ENCODE data around the gene SCAMP2.

The SCAMP2 gene

DNA sequence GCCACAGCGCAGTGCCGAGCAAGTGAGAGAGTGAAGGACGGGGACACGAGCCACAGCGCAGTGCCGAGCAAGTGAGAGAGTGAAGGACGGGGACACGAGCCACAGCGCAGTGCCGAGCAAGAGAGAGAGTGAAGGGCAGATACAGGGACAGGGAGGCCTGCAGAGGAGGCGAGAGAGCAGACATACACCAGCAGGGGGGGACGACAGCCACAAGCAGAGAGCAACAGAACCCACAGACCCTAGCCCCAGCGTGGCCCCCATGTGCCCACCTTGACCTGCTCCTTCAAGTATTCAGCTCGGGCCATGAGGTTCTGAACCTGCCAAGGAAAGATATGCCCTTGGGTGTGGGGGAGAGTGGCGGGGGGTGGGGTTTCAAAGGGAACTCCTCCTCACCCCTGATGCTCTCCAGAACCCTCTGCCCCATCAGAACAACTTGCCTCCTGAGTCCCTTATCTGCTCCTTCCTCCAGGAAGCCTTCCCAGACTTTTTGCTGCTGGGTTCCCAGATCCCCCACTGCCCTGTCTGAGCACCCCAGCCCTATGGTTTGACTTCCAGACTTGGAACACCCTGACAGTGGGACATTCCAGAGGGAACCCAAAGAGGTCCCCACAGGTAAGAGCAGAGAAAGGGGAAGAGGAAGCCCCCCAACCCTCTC, 35.6 kb downstream of the SCAMP2 start:
- DNase-seq (ENCODE audit: low read depth): no peak

DNA sequence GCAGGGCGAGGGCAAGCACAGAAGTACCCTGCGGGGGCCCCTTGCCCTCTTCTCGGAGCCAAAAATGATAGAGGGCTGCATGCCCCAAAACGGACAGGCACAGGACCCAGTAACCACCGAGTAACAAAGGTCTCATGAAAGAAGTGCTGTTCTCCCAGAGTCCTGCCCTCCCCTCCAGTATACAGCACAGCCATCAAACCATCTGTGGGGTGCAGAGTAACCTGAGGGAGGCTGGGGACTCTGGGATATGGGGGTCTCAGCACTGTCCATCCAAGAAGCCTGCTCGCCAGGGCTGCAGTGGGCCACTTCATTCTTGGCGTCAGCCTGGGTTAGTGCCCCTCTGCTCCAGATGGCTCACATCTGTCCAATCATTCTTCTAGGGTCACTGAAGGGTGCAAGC, 36.3 kb downstream of the SCAMP2 start:
- DNase-seq (ENCODE audit: low read depth): no peak

DNA sequence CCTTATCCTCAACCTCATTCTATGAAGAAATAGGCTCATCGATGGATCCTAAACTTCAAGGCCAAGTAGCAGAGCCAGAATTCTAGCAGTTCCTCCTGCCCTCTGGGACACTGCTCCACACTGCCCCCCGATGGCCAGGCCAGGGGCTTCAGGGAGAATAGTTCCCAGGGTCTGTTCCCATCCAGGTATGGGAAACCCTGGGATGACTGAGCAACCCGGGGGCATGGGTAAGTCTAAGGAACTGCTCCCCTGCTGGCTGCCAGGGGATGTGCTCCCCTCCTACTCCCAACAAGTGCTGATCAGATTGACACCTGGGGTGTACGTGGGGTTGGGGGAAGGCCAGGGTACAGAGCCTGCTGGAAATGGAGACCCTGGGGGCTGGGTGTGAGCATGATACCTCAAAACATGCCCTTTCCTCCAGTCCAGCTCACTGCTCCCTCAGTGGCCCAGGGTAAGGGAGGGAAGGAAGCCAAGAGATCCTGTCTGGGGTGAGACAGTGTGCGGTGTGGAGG, 37.8 kb downstream of the SCAMP2 start:
- no peak for DNase-seq (ENCODE audit: low read depth)

DNA sequence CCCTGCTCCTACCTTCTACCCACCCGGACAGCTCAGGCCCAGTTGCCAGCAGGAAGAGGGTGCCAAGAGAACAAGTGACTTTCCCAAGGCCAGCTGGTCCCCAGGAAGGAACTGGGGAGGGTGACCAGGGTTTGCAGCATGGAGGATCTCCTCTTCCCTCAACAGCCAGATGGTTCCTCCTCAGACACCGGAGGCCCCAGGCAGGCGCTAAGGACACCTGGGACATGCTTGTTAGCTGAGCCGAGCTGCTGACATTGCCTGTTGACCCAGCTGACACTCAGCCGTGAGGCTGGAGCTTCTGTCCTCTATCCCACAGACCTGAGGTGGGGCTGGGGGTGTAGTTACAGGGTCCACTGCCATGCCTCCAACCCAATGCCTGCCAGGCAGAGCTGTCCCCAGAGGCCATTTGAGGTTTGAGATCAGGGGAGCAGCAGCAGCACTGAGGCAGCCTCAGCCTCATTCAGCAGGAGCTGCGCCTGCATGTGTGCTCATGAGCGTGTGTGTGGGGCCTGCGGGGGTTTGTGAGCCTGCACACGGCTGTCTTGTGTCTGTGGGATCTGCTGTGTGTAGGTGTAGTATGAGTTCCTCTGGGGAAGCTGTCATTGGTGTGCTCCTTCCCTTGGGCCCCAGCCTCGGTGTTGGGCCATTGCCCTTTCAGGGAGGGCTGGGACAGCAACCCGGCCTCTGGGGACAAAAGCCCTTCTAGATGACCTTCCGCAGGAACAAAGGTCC, 39.6 kb downstream of the SCAMP2 start:
- no peak for DNase-seq (ENCODE audit: low read depth)

DNA sequence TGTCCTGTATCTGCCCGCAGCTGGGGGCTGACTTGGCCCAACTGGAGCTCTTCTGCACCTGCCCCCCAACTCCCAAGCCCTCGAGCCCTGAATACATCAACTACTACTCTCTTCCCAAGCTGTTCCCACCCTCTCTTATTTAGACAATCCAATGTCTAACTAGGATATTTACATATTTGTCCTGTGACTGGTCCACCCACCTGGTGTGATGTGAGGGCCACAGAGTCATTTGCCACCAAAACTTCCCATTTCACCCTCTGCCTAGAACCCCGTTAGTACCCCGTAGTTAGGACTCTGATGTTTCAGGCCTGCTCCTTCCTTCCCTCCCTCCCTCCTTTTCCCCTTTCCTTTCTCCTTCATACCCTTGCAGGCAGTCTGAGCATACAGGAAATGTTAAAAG, 40.3 kb downstream of the SCAMP2 start:
- no peak for DNase-seq (ENCODE audit: low read depth)

DNA sequence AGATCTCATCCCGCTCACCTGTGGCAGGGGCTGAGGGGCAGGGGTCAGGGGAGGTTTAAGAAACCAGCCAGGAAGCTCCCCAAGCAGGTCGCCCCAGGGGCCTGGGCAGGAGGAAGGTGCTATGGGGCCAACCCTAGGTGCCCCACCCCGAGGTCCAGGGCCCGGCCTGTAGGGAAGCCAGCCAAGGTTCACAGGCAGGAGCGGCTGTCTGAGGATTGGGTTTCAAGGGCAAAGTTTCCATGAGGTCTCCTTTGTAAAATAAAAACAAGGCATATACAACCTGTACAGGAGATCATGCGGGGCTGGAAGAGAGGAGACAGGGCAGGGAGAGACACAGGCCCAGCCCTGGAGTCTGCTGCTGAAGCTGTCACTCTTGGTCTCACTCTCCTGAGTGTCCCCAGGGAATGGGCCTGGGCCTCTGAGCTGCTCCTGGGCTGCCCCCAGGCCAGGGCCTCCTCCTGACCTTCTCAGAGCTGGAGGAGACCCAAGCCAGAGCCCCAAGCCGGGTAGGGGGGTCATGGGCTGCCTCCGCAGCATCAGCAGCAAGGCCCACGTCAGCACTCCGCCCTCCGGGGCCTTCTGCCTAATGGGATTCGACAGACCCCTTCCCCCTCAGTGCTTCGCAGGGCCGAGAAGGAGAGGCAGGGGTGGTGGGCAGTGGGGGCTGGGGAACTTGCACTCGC, 41.2 kb downstream of the SCAMP2 start:
- no peak for DNase-seq (ENCODE audit: low read depth)

DNA sequence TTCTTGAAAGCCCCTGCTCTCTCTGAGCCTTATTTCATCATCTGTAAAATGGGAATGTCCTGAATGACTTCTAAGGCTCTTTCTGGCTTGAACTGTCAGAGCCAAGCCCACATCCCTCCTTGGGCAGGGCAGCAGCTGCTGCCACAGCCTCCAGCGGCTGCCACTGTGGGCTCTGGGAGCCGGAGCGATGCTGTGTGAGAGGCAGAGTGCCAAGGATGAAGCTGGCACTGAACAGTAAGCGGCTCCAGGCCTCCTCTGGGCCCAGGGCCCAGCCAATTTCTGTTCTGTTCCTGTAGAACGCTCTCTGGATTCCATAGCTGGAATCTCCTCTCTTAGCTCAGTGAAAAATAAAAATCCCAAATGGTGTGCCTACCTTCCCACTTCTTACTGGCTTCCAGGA, 42.3 kb downstream of the SCAMP2 start:
- no peak for DNase-seq (ENCODE audit: low read depth)

DNA sequence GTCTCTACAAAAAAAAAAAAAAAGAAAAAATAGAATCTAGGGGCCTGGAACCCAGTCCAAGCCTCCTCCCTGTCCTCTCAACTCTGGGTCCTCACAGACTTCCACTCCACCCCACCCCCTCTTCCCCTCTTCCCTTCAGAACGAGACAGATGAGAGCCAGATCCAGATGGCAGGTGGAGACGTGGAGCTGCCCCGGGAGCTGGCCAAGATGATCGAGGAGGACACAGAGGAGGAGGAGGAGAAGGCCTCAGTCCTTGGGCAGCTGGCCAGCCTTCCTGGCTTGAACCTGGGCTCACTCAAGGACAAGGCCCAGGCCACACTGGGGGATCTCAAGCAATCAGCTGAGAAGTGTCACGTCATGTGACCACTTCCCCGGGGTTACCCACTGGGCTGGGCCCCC, 43.2 kb downstream of the SCAMP2 start:
- DNase-seq (ENCODE audit: low read depth): no peak

DNA sequence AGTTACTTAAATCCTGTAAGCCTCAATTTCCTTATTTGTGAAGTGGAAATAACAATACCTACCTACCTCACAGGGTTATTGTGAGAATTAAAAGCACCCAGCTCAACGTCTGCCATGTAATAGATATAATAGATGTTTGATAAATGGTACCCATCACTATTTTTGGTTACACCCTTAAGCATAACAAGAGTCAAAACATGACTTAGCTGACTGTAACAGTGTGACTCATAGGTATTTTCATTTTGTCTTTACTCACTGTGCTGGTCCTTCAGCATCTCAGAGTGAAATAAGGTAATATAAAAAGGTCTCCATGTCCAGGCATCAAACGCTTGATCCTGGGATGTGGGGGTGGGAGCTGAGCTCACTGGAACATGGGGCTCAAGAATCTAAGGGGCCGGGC, 43.7 kb downstream of the SCAMP2 start:
- DNase-seq (ENCODE audit: low read depth): no peak

DNA sequence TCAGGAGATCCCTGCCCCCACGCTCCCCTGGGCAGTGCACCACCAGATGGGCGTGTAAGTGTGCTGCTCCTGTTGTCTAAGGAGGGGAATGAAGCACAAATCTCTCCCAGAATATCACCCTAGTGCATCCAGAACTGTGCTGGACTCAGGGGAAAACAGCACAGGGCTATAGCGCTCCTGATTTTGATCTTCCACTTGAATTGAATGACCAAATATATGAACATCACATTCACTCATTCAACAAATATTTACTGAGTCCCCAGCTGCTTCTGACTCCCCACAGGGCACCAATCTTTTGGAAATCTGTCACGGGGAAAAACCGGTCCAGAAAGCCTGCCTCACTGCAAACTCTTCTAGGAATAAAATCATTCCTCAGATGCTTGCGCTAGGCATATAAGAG, 44.3 kb downstream of the SCAMP2 start:
- DNase-seq (ENCODE audit: low read depth): no peak

DNA sequence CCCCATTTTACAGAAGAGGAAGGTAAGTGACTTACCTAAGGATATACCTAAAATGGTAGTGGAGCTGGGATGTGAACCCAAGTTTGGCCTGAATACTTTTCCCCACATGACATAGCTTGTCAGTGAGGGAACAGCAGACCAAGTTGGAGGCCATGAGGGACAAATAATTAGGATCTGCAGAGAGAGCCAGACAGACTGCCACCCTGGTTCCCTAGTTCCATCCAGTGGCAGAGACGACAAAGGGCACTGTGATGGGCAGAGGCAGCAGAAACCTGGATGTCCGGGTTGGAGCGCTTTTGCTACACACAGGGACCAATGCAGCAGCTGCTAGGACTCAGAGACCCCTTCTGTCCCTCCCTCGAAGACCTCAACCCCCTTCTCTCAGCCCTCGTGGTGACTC, 45.6 kb downstream of the SCAMP2 start:
- no peak for DNase-seq (ENCODE audit: low read depth)

DNA sequence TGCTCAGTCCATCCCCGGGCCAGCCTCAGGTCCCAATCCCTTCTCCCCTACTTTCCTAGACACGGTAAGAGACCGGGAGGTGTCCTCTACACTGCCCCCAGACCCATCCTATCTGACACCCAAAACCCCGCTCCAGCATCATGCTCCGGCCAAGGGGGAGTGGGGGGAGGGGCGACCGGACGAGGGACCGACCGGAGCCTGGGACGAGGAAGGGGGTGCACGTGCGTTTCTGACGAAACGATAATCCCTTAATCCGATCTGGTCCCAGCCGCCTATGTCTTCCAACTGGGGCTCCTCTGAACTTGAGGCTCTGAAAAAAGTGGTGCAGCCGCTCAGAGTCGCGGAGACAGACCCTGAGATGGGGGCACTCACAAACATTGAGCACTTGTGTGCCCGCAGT, 46.2 kb downstream of the SCAMP2 start:
- no peak for DNase-seq (ENCODE audit: low read depth)

DNA sequence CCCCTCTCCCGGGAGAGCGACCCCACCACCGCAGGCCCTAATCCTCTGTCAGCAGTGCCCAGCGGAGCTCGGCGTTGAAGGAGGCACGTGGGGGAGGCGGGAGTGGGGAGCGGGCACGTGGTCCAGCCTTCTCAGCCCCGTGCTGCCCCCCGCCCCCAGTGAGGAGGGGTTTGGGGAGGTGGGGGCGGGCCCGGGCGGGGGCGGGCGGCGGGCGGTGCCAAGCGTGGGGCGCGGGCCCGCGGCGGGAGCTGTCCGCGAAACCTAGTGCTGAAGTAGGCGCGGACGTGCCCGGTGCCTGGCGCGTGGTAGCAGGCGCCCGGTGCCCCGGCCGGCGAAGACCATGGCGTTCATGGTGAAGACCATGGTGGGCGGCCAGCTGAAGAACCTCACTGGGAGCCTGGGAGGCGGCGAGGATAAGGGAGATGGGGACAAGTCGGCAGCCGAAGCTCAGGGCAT, 46.8 kb downstream of the SCAMP2 start, which contains the start of gene CPLX3:
Gene CPLX3 (plus strand): TSS at position 264 of the 456 bp plus-strand sequence. CDS start 77 bp downstream, at position 341.
- DNase-seq (ENCODE audit: low read depth): no peak

DNA sequence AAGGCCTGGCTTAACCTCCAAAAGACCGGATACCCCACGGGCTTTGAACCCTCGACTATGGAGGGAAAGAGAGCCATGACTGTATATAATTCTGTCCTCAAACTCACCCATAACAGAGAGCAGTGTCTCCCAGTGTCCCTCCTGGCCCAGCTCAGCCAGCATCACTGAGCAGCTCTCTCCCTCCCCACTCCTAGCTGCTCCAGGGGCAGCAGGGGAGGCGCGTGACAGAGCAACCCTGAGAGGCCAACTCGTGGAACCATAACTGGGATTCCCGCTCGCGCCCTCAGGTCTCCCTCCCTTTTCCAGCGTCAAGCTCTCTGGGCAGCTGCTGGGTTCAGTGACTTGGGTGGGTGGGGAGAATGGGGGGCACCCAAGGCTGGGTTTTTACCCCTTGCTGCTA, 47.3 kb downstream of the SCAMP2 start:
- DNase-seq (ENCODE audit: low read depth): no peak

DNA sequence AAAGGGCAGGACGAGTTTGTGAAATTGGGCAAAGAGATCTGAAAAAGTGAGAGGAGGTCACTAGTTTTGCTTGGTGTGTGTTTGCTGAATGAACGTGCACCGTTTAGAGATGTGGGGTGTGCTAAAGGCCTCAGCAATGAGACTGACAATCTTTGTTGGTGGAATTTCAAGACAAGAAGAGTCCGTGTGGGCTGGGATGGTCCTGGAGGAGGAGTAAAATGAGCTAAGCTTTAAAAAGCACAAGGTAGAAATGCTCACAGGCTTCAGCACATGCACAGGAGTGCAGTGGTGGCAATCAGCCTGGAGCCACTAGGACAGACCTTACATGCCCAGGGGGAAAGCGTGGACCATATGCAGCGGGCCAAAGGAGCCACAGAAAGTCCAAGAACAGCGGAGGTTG, 48.2 kb downstream of the SCAMP2 start:
- no peak for DNase-seq (ENCODE audit: low read depth)

DNA sequence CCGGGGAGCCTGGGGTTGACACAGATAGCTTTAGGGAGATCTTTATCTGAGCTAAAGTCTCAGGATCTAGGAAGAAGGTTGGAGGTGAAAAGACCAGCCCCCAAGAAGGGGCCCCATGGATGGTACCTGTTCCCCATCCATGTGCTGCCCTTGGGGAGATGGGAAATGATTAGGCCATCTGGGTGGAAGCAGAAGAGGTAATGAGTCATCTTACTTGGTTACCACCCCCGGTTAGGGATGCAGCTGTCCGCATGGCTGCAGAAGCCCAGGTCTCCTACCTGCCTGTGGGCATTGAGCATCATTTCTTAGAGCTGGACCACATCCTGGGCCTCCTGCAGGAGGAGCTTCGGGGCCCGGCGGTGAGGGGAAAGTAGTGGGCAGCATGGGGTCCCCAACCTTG, 49.8 kb downstream of the SCAMP2 start:
- DNase-seq (ENCODE audit: low read depth): no peak

DNA sequence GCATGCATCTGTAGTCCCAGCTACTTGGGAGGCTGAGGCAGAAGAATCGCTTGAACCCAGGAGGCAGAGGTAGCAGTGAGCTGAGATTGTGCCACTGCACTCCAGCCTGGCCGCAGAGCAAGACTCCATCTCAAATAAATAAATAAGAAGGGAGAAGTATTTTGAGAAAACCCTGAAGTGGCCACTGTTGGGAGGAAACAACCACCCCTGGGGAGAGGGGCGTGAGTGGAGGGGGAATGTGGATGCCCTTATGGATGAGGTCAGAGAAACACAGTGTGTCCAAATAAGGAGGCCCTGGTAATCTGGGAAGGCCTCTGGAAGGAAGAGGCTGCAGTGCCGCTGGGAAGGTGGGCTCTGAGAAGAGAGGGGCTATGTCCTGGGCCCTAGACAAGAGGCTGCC, 50.9 kb downstream of the SCAMP2 start:
- DNase-seq (ENCODE audit: low read depth): no peak

DNA sequence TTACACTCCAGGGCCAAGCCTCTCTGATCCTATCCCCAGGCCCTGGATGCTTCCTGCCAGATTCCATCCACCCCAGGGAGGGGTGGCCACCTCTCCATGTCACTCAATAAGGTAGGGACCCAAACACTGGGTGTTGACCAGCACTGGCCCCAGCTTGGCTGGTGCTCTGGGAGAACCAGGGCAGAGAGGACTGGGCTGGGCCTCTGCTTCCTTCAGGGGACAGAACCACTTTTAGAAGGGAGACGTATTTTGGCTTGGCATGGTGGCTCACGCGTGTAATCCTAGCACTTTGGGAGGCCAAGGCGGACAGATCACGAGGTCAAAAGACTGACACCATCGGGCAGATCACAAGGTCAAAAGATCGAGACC, 51.4 kb downstream of the SCAMP2 start:
- no peak for DNase-seq (ENCODE audit: low read depth)

DNA sequence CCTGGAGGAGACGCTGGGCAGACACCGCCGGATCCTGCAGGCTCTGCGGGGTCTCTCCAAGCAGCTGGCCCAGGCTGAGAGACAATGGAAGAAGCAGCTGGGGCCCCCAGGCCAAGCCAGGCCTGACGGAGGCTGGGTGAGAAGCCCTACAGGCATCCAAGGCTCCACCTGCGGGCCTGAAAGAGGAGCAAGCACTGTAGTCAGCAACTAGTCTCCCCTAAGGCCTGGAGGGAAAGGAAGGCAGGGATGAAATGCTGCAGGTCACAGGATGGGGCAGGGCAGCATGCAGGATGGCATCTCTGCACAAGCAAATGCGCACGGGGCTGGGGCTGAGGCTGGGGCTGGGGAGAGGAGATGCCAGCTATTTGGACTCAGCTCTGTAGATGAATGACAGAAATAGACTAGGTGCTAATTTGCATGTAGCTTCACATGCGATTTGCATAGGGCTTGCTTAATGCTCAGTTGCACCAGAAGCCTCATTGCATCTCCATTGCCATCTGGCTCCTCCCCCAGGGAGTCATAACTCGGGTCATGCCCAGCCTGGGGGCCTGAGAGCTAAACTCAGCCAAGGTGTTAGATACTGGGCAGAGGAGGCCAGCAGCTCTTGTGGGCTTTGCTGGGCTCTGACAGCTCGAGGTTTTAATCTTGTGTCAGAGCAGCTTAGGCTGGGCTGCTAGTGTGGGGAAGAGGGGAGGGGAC, 51.9 kb downstream of the SCAMP2 start:
- no peak for DNase-seq (ENCODE audit: low read depth)

DNA sequence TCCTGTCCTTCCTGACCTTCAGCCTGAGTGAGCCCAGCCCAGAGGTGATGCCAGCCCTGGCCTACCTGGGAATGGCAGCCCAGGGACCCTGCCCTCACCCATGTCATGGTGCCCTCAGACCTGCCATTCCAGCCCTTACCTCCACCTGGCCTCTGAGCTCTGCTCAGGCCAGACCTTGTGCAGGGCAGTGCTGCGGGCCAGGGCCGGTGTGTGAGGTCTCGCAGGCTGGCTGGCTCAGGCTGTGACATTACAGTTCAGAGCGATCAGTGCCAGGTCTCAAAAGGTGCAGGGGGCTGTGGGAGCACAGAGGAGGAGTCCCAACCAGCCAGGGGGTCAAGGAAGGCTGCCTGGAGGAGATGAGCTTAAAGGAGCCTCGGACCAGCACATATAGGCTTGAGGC, 53.1 kb downstream of the SCAMP2 start:
- DNase-seq (ENCODE audit: low read depth): no peak

DNA sequence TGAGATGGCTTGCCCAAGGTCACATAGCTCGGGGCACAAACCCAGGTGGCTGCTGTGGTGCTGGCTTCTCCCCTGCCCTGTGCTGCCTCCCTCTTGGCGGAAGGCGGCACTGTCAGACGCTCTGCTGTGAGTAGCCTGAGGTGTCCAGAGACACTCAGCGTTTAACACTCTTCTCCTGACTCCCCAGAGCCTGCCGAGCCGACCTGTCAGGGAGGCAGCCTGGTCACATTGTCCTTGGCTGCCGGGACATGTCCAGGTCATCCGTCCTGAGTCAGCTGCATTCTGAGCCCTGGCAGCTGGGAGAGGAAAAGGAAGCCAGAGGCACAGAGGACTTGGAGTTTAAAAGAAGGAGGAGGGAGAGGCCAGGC, 55.8 kb downstream of the SCAMP2 start:
- no peak for DNase-seq (ENCODE audit: low read depth)

DNA sequence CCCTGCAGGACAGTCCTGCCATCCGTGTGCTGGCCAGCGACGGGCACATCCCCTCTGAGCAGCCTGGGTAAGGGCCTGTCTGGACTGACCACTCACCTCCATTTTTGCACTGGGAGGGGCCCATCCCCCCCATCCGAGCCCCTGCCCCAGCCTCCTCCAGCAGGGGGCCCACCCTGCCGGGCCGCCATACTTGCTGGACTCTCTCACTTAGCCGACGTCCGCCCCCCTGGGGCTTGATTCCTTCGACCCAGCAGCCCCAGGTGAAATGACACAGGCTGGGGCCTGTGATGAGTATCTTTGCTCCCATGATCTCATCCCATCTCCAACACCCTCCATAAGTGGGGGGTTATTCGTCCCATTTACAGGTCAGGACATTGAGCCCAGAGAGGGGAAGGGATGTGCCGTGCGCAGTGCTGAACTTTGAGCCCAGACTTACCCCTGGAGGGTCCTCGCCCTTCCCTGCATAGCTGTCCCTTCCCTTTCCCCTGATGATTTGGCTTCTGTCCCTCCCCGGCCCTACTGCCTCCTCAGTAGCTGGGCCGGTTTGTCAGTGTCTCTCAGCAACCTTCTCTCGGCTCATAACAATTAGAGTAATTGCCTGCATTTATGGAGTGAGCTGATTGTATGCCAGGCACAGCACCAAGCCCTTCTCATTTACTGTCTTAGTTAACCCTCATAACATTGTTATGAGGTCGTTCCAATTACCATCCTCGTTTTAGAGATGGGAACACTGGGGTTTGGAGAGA, 56.4 kb downstream of the SCAMP2 start:
- no peak for DNase-seq (ENCODE audit: low read depth)
